SK-MEL-5 (cell line): ENCODE measurements around the gene NCAPG. TPM values are rescaled to one million over a fixed set of nuclear protein-coding genes. Genes with fewer than 3 reads are reported as not detected.
A peak's percentile ranks its signal among the peaks of the same experiment; 100 is the strongest.
"Not testable (repeated sequence)": the region's sequence is repeated elsewhere in the genome, so short reads cannot be mapped to it uniquely, and the experiment has no call there.

Experiments used
- DNase-seq: peaks from one replicate; pipeline ENCODE4 v3.0.0-alpha.2; 2016; ENCODE audit warnings: low read depth, low spot score
- in situ Hi-C: cut with HindIII; loops from 2 replicates; pipeline ENCODE4 v1.10.0; 2016; ENCODE audit warnings: low sequenced_read_pairs, high pct_unique_total_duplicates, low pct_unique_long_range_greater_than_20kb
- total RNA-seq: library from RNA; depleted of rRNA; stranded (reverse); fragments of >200 nt; shearing (Covaris generic); gene quantifications from 2 replicates; pipeline ENCODE4 v1.2.3, GENCODE V29; 2014

Gene NCAPG
- total RNA-seq, 1 experiment from 2014 or later: 41.3 TPM

DNA sequence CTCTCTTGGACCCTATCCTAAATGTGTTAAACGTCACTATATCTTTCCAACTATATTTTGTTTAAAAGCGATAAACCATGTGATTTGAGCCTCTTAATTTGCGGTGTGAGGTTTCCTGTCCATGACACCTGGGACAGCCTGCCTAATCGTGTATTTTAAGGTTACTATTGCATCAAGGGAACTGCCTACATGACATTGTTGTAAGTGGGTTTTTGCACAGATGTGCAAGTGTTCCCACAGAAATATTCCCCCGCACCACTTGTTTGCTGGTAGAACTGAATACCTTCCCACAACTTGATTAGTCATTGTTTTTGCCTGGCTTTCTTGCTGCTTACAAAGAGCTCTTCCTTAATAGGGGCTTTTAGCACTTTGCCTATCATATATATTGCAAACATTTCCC is 24.2 kb upstream of the NCAPG start:
- no peak for DNase-seq
- in situ Hi-C loops: no loop called here

DNA sequence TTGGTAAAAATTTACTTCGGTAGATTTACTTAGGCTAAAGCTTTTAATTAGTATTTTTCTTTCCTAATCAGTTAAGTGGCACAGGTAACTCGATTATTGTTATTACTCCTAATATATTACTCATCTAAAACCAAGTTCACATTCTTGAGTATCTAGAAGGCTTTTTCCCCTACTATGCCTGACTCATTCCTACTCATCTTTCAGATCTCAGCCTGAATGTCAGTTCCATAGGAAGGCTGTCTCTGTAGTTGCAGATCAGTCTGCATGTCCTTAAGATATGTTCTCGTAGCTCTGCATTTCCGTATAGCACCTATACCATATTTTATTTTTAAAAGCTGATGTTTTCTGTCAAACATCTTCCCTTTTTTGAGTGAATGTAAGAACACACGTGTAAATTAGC is 23.5 kb upstream of the NCAPG start:
- in situ Hi-C loops: no loop called here
- DNase-seq: no peak

DNA sequence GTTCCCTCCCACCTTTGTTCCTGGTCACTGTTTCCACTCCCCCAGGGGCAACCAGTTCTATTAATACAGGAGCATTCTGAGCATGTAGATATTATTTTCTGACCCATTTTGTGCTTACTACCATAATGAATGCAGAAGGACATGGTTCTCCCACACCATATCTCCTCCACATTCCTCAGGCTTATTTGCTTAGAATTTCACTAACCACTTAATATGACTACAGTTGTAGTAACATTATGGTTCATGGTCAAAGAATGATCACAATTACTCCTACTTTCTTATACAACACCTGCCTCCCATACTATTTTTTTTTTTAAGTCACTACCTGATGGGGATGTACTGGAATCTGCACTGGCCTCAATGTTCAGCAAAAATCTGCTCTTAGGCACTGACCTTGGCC is 21.8 kb upstream of the NCAPG start:
- in situ Hi-C loops: no loop called here
- DNase-seq: no peak

DNA sequence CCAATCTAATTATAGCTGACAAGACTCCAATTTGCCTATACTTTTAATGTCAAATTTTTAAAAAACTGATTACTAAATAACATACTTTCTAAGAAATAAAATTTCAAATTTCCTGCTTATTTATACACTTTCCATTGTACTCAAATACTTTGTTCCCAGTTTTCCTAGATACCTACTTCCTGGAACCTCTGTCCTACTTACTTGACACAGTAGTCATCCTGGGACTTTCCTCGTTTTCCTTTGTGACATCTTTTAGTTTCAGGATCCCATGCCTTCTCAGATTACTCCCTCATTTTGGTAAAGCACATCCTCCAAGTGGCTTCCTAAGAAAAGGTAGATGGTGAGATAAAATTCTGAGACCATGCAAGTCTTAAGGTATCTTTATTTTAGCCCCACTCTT is 16.0 kb upstream of the NCAPG start:
- in situ Hi-C loops: no loop called here
- no peak for DNase-seq

DNA sequence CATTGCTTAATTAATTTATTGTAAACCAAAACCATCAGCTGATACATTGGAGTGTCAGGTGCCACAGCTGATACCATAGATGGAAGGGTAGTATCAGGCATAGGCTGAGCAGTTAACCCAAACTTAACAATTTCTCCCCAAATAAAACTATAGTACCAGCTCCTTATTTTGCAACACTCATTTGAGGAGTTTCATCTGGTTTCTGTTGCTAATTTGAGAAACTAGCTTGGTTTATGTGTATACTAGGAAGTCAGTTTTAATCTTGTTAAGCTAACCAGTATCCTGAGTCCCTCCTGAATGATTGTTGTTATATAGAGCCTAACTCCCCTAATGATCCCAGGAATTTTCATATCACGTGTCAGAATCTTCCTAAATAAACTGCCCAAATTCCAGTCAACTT is 13.0 kb upstream of the NCAPG start:
- no peak for DNase-seq
- in situ Hi-C loops: no loop called here

DNA sequence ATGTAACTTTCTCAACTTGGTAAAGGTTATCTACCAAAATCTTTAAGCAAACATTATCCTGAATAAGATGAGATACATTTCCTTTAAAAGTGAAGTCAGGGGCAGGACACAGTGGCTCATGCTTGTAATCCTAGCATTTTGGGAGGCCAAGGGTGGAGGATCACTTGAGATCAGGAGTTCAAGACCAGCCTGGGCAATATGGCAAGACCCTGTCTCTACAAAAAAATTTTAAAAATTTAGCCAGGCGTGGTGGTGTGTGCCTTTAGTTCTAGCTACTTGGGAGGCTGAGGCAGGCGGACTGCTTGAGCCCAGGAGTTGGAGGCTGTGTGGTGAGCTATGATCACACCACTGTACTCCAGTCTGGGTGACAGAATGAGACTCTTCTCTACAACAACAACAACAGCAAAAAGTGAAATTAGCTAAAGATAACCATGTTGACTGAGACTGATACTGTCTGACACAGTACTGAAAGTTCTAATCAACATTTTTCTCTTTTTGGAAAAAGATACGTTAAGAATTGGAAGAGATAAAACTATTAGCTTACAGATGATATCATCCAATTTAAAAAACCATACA is 5.1 kb upstream of the NCAPG start:
- DNase-seq: no peak
- in situ Hi-C loops: no loop called here

DNA sequence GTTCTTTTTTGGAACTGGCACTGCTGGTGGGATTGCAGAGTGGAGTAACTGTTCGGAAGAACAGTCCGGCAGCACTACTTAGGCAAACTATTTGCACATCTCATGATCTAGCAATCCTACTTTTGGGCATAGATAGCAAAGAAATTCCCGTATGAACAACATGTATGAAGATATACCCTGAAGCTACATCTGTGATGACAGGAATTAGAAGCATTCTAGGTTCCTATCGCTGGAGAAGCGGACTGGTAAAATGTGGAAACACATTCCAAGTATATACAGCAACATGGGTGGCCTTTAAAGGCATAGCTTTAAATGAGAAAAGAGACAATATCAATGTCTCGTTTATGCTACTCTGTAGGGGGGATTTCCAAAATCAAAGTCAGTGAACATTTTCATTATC is 3.3 kb upstream of the NCAPG start:
- in situ Hi-C loops: no loop called here
- DNase-seq: no peak

DNA sequence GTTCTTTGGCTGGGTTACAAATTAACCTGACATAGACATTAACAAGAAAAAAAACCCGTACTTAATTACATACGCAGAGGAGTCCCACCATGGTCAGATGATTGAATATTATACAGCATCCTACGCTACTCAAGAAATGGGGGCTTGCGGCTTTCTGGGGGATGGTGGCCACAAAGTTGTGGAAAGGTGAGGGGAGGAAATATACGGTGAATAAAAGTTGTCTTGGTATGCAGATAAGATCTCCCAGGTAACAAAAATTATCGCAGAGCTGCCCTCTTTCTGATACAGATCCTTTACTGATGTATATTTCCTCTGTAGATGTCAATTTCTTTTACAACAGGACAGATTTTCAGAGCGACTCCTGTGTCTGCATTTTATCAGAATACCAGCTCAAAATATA is 1.1 kb upstream of the NCAPG start:
- in situ Hi-C loops: no loop called here
- no peak for DNase-seq

DNA sequence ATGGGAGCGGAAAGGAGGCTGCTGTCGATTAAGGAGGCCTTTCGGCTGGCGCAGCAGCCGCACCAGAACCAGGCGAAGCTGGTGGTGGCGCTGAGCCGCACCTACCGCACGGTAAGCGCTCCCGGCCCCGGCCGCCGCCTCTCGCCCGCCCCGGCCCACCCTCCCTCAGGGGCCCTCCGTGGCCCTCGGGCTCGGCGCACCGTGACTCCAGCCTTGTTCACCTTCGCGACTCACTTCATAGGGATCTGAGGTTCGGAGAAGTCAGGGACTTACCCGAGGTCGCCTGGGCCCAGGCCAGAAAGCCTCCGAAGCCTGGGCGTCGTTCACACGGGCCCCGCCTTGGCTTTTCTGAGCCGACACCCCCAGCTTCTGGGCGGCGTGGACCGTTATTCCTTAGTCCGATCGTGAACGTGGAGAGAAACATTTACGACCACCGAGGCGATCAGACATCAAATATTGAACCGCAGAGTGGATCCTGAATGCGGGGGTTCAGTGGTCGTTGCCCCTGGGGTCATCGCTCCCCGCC is 362 bp downstream of the NCAPG start:
- DNase-seq: no peak
- in situ Hi-C loops: no loop called here

DNA sequence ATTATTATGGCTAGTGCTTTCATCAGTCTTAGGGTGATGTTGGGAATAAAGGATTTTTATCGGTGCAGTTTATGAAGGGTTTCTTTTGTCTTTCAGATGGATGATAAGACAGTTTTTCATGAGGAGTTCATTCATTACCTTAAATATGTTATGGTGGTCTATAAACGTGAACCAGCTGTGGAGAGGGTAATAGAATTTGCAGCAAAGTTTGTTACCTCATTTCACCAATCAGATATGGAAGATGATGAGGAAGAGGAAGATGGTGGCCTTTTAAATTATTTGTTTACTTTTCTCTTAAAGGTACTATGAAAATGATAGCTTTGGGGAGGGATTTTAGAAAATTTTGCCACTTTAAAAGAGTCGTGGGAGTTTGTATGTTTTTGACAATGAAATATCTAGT is 1.3 kb downstream of the NCAPG start:
- in situ Hi-C loops: no loop called here
- DNase-seq: no peak

DNA sequence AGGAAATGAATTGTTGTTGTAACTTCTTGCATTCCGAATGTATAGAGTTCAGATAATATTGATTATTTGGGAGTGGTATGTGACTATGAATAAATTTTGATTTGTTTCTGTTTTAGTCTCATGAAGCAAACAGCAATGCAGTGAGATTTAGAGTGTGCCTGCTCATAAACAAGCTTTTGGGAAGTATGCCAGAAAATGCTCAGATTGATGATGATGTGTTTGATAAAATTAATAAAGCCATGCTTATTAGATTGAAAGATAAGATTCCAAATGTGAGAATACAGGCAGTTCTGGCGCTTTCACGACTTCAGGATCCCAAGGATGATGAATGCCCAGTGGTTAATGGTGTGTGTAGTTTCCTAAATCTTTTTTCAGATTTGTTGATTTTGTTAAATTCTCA is 2.0 kb downstream of the NCAPG start:
- DNase-seq: no peak

DNA sequence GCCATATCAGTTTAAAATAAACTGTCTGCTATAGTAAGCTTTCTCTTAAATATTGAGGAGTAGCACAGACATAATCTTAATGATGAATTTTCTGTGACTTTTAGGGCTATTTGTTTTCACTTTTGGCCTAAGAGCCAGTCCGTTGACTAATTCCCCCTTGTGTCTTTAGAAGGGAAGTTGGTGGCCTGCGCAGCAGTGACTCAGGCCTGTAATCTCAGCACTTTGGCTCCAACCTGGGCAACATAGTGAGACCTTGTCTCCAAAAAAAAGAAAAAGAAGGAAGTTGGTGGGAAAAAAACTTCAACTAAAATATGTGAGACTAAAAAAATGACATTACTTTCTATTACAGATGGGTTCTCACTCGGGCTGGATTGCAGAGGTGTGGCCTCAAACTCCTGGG is 3.4 kb downstream of the NCAPG start:
- DNase-seq: no peak
- in situ Hi-C loops: no loop called here

More for the DNA sequence above, 2.0 kb downstream of the NCAPG start:
- in situ Hi-C loops: no loop called here

DNA sequence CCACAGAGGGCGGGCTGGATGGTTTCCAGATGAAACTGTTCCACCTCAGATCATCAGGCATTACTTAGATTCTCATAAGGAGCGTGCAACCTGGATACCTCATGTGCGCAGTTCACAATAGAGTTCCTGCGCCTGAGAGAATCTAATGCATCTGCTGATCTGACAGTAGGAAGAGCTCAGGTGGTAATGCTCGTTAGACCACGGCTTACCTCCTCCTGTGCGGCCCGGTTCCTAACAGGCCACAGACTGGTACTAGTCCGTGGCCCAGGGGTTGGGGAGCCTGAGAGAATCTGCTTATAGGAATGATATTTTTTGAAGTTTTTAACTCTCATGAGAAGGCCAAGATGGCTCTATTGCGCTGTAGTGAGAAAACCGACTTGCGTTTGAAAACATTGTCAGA is 5.4 kb downstream of the NCAPG start:
- in situ Hi-C loops: no loop called here
- no peak for DNase-seq

DNA sequence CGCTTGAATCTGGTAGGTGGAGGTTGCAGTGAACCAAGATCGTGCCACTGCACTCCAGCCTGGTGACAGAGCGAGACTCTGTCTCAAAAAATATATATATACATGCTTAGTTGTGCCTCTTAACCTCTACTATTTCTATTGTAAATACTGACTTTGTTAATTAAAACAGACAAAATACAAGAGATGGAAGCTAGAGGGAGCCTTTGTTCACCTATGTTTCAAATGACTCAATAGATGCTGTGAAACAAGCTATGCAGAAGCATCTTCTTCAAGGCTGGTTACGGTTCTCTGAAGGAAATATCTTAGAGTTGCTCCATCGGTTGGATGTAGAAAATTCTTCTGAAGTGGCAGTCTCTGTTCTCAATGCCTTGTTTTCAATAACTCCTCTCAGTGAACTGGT is 6.2 kb downstream of the NCAPG start:
- in situ Hi-C loops: no loop called here
- peak; percentile 70 for DNase-seq

DNA sequence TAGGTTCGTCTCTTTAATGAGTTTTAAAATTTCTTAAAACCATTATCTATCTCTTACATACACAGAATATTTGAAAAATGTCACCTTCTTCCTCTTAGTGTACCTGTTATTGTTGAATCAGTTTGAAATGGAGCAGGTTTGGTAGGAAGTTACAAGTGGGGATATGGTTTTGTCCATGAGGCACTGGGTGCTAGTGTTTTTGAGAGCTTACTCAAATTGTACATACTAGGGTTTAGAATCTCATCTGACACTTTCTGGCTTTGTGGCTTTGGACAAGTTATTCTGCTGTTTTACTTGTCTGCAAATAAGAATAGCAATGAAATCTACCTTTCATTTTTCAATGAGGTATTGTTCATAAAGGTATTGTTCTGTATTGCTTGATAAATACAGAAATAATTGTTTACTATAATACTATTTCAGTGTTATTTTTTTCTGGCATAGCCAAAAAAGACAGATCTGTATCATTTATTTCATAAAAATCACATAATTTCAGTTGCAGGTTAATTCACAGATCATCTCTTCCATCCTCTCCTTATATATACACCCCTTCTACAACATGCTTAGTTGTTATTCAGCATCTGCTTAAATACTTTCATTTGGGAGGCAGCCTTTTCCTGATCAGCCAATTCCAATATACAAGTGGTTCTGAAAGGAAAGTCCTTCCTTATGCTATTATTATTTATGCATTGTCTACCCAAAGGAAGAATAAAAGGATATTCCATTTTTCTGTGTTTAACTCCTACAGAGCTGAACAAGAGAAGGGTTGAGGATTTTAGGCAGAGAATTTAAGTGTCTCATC is 13.3 kb downstream of the NCAPG start:
- DNase-seq: no peak
- in situ Hi-C loops: no loop called here

DNA sequence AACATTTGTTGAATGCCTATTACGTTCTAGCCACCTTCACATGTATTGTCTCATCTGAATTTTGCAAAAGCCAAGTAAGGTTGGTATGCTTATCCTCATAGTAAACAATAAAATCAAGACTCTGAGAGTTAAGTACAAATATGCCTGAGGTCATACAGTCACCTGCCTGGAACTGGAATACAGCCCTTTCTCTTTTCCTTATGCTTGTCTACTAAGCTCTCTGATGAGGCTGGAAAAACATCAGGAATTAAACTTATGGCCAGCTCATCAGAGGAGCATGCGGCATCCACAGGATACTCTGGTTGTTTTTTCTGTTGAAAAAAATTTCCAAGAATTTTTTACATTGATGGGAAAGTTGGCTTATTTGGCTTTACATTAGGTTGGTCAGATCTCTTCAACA is 35.5 kb downstream of the NCAPG start:
- in situ Hi-C loops: no loop called here
- DNase-seq: no peak

DNA sequence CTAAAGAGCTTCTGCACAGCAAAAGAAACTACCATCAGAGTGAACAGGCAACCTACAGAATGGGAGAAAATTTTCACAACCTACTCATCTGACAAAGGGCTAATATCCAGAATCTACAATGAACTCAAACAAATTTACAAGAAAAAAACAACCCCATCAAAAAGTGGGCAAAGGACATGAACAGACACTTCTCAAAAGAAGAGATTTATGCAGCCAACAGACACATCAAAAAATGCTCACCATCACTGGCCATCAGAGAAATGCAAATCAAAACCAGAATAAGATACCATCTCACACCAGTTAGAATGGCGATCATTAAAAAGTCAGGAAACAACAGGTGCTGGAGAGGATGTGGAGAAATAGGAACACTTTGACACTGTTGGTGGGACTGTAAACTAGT is 39.5 kb downstream of the NCAPG start:
- DNase-seq, in situ Hi-C loops: not testable (repeated sequence)

DNA sequence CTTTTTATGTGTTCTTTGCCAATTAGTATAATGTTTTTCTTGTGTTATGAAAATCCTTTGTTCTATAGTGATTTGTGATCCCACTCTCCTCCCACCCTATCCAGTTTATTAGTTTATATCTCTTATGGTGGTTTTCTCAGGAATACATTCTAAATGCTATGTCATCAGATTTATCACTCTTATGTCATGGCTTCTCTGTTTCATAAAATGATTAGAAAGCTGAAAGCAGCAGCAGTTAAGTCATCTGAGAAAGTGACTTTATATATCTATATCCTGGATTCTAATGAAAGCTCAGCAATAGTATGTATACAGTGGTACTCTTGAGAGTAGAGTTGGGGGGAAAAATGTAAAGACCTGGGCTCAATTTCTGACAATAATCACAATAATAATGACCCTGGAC is 41.2 kb downstream of the NCAPG start:
- in situ Hi-C loops: no loop called here
- no peak for DNase-seq

DNA sequence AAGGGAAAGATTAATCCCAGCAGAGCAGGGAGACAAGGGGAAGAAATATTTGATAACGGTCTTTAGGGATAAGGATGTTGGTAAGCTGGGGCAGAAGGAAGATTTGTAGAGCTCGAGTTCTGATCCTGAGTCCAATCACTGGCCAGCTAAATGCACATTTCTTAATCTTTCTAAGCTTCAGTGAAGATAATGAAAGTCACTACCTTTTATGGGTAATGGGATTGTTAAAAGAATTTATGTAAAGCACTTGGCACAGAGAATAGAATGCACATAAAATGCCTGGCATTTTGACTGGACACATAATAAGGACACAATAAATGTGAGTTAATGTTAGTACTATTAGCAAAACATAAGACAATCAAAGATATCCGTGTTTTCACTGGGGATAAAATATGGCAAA is 43.3 kb downstream of the NCAPG start:
- in situ Hi-C loops: no loop called here
- DNase-seq: no peak
